MV-4-11 (cell line): ENCODE results near the gene NUBPL.
"Not testable (repeated sequence)": the region's sequence is repeated elsewhere in the genome, so short reads cannot be mapped to it uniquely, and the experiment has no call there.

ENCODE experiments used
- DNase-seq: peaks from one replicate; lab custom pipeline; 2025; lab: John Stamatoyannopoulos, UW

NUBPL gene

DNA sequence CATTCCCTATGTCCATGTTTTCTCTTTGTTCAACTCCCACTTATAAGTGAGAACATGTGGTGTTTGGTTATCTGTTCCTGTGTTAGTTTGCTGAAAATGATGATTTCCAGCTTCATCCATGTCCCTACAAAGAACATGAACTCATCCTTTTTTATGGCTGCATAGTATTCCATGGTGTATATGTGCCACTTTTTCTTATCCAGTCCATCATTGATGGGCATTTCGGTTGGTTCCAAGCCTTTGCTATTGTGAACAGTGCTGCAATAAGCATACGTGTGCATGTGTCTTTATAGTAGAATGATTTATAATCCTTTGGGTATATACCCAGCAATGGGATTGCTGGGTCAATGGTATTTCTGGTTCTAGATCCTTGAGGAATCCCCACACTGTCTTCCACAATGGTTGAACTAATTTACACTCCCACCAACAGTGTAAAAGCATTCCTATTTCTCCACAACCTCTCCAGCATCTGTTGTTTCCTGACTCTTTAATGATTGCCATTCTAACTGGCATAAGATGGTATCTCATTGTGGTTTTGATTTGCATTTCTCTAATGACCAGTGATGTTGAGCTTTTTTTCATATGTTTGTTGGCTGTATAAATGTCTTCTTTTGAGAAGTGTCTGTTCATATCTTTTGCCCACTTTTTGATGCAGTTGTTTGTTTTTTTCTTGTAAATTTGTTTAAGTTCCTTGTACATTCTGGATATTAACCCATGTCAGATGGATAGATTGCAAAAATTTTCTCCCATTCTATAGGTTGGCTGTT lies 252.7 kb downstream of the NUBPL start:
- not testable (repeated sequence) for DNase-seq

- no peak for DNase-seq
Observed at GRCh38 chr14:31819281-31819680, 258.1 kb downstream of the NUBPL start.

- DNase-seq: no peak
Observed at GRCh38 chr14:31825459-31825858, 264.3 kb downstream of the NUBPL start.

DNA sequence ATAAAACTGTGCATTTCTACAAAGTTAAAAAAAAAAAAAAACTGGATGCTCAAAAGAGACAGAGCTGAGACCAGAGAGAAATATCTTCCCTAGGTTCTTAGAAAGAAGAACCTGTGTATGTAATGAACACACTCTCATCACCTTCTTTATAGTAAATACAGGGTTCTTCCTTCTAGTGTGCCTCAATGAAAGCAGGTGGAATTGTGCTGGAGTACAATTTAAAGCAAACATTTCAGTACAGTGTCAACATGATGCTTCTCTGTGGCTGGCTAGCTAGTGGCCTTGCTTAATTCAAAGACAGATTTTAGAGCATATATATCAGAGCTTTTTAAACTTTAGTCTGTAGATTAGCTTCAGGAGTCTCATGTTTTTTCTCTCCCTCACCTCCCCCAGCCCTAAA lies 266.1 kb downstream of the NUBPL start:
- no peak for DNase-seq

DNA sequence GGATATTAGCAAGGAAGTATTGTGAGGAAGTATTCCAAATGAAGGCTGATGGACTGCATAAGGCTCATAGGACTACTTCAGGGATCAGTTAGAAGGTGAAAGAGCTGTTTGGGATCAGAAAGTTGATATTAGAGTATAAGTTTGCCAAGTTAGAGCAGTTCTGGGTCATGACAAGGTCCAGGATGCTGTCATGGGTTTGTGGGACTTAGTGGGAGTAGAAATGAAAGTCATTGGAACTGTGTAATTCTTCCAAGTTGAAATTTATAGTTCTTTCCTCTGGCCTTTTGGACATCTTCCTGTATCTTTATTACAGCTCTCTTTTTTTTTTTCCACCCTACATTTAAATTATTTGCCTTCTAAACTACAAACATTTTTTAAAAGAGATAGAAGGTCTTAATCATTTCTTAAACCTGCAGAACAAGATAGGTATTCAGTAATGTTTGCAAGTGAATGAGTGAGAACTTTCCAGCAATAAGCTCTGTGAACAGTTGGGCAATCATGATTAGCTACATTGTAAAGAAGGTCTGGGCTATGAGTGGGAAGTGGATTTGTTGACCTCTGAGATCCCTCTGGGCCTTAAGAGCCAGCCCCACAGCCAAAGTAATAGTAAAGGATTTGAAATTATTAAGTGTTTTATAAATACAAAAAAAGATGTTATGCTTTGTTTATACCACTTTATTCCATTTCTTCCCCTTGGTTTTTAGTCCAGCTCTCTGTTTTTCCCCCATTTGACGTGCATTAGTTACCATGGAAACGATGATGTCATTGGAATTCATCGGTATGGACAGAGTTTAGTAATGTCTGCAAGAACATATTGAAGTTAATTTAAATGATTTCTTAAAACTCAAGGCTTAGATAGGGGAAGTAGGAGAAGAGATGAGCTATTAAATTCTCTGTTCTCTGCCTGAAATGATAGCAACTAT lies 268.0 kb downstream of the NUBPL start:
- DNase-seq: peak; percentile 13

DNA sequence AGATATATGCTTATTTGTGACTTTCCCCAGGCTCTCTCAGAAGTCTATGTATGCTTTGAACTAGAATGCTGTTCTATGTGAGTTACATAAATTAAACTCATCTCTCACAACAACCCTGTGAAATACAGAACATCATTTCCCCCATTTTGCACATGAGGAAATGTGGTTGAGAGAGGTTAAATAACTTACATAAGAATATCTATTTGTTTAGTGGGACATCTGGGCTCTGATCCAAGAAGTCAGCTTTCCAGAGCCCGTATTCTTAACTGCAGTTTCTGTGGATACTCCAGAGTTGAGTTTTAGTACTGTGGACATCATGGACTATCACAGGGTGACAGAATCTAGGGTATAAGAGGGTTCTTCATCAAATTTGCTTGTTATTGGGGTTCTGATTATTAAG lies 273.4 kb downstream of the NUBPL start:
- no peak for DNase-seq

- no peak for DNase-seq
Observed at GRCh38 chr14:31835049-31835448, 273.8 kb downstream of the NUBPL start.

DNA sequence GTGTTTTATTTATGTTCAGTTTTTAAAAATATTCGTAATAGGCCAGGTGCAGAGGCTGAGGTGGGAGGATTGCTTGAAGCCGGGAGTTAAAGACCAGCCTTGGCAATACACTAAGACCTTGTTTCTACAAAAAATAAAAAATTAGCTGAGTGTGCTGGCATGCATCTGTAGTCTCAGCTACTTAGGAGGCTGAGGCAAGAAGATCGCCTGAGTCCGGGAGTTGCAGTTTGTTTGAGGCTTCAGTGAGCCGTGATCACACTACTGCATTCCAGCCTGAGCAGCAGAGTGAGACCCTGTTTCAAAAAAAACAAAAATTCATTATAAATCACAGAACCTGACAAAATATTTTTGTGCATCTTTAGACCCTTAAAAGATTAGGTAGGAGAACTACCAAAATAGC lies 275.8 kb downstream of the NUBPL start:
- no peak for DNase-seq

GRCh38 chr14:31842899-31843298 lies 281.7 kb downstream of the NUBPL start:
- DNase-seq: peak; percentile 38

- DNase-seq: no peak
Observed at GRCh38 chr14:31843361-31844091, 282.3 kb downstream of the NUBPL start.

GRCh38 chr14:31854508-31855075 lies 293.4 kb downstream of the NUBPL start:
- DNase-seq: no peak

DNA sequence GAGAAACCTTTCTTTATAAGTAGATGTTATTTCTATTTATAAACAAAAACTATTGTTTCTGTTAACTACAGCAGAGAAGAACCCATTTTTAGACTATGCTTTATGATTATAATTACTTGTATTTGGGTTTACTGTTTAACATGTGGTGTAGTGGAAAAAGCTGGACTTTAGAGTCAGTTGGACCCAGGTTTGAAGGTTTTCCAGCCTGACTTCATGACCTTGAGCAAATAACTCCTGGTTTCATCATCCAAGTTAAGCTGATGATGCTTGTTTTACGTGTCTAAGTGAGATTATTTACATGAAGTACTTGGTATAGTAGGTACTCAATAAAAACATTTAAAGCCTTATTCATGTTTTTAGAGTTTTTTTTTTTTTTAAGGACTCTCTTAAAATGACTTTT lies 294.1 kb downstream of the NUBPL start:
- no peak for DNase-seq

- DNase-seq: not testable (repeated sequence)
Observed at GRCh38 chr14:31856003-31856402, 294.8 kb downstream of the NUBPL start.

DNA sequence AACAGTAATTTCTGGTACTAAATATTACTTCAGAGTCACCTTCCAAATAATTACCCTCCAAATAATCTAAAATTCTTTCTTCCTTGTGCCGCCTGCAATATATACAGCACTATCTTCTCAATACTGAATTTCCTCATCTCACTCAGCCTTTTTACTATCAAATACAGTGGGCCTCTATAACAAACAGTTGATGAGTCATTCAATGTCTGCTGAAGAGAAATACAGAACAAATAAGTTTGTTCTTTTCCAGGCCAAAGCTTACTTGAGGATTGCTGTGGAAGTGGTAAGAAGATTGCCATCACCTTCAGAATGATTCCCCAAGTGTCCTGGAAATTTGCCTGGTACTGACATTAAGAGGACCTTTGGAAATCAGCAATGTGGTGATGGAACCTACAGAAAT lies 297.7 kb downstream of the NUBPL start:
- no peak for DNase-seq

GRCh38 chr14:31864937-31865855 lies 304.0 kb downstream of the NUBPL start:
- DNase-seq: no peak

DNA sequence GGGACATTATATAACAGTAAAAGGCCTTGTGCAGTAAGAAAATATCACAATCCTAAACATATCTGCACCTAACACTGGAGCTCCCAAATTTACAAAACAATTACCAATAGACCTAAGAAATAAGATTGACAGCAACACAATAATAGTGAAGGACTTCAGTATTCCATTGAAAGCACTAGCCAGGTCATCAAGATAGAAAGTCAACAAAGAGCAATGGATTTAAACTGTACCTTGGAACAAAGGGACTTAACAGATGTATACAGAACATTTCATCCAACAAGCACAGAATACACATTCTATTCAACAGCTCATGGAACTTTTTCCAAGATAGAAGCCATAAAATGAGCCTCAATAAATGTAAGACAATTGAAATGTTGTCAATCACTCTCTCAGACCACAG lies 306.4 kb downstream of the NUBPL start:
- no peak for DNase-seq

DNA sequence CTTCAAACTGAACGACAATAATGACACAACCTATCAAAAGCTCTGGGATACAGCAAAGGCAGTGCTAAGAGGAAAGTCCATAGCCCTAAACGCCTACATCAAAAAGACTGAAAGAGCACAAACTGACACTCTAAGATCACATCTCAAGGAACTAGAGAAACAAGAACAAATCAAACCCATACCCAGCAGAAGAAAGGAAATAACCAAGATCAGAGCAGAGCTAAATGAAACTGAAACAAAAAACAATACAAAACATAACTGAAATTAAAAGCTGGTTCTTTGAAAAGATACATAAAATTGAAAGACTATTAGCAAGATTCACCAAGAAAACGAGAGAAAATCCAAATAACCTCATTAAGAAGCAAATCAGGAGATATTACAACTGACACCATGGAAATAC lies 306.9 kb downstream of the NUBPL start:
- DNase-seq: not testable (repeated sequence)

DNA sequence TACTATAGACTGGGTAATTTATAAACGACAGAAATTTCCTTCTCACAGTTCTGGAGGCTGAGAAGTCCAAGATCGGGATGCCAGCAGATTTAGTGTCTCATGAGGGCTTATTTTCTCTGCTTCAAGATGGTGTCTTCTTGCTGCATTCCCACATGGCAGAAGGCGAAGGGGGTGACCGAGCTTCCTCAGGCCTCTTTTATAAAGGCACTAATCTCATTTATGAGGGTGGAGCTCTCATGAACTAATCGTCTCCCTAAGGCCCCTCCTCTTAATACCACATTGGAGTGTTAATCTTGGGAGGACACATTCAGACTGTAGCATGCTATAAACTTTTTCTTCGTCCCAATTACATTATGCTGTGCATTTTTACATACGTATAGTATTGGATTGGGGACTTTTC lies 315.5 kb downstream of the NUBPL start:
- no peak for DNase-seq

DNA sequence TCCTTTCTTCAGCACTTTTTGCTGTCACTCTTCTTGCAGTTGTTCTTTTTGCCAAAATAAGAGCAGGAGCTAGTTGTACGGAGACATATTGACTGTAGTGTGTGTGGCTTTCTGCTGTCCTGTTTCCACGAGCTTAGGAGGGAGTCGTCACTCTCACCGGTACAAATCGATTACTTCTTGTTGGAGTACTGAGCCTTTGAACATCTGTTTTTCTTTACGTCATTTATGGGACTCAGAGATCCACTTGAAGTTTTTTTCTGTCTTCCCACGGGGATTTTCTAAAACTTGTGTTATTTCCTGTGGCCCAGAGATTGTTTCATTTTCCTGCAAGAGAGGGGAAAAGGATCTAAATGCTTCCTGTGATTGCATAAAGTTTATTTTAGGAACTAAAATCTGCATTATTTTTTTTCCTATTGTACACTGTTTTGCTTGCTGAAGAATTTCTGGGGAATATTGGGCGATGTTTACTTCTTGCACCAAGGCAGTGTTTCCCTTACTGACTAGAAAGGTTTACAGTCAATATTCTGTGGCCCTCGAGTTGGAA lies 316.1 kb downstream of the NUBPL start:
- no peak for DNase-seq

GRCh38 chr14:31879661-31880348 lies 318.6 kb downstream of the NUBPL start:
- no peak for DNase-seq
